Esophagus muscularis mucosa (tissue), 4 donors: ENCODE measurements around the gene PEX10. TPM values are rescaled to one million over a fixed set of nuclear protein-coding genes. Genes with fewer than 3 reads are reported as not detected.

Experiments
- DNase-seq: peaks from one replicate; pipeline ENCODE4 v3.0.0-alpha.2; 2017; ENCODE audit errors: extremely low spot score
- H3K27ac ChIP-seq, 4 donors: fragments of 200-600 bp; sonication (generic); replicated peaks in 1 of 4; 1 replicate in 3 of 4; 2 replicates in 1 of 4; pipeline ENCODE4 v1.5.1; 2016 to 2019; ENCODE audit warnings: mild to moderate bottlenecking in 1 of 4
- H3K27me3 ChIP-seq, 4 donors: fragments of 200-600 bp; sonication (generic); one replicate each; pipeline versions ENCODE4 v1.5.1 to v1.6.0; 2016 to 2019
- H3K36me3 ChIP-seq, 4 donors: fragments of 200-600 bp; sonication (generic); one replicate each; pipeline ENCODE4 v1.5.1; 2016 to 2019
- H3K4me1 ChIP-seq, 4 donors: fragments of 200-600 bp; sonication (generic); one replicate each; pipeline ENCODE4 v1.5.1; 2016 to 2019
- H3K4me3 ChIP-seq, 4 donors: fragments of 200-600 bp; sonication (generic); 1 replicate in 2 of 4; 2 replicates in 2 of 4; pipeline ENCODE4 v1.5.1; 2016 to 2019; ENCODE audit warnings: mild to moderate bottlenecking in 4 of 4, moderate library complexity in 1 of 4
- H3K9me3 ChIP-seq, 4 donors: fragments of 200-600 bp; sonication (generic); 1 replicate in 3 of 4; 2 replicates in 1 of 4; pipeline ENCODE4 v1.5.1; 2016 to 2019
- CTCF ChIP-seq, 3 experiments: fragments of 200-600 bp in 2 of 3; fragments of 450-650 bp in 1 of 3; sonication (generic) in 2 of 3; IDR thresholded peaks; one replicate each; pipeline ENCODE4 v1.5.1; 2017 to 2019; ENCODE audit warnings: antibody characterized with exemption in 3 of 3, mild to moderate bottlenecking in 2 of 3, moderate library complexity in 1 of 3
- EP300 ChIP-seq: sonication (generic); formaldehyde crosslinking; IDR thresholded peaks from one replicate; pipeline ENCODE4 v1.6.1; 2017; ENCODE audit warnings: antibody characterized with exemption
- POLR2A ChIP-seq: fragments of 450-650 bp; IDR thresholded peaks from one replicate; pipeline ENCODE4 v1.6.1; 2017; ENCODE audit warnings: antibody characterized with exemption, moderate library complexity, mild to moderate bottlenecking, low read depth
- POLR2AphosphoS5 ChIP-seq, 2 donors: sonication (generic); formaldehyde crosslinking; IDR thresholded peaks; one replicate each; pipeline ENCODE4 v1.6.1; 2017; ENCODE audit warnings: antibody characterized with exemption in 2 of 2
- WGBS: methylation state at CpG from one replicate; pipeline ENCODE4 v1.1.5; 2018; 5-methylcytosine and 5-hydroxymethylcytosine counted together
- intact Hi-C: fragments of 100-400 bp; cut with DNase I; formaldehyde crosslinking; loops from one replicate; pipeline ENCODE4 v1.15.1; 2023
- total RNA-seq, 4 donors: library from RNA; depleted of rRNA; stranded (reverse); fragments of >200 nt; gene quantifications; one replicate each; pipeline versions ENCODE4 v1.1.0 to v1.2.1, GENCODE V29; 2016

PEX10 gene
- total RNA-seq, 4 donors from 2014 or later: 14.2 to 27.1 (median 20.3) TPM

- peaks cover 9 to 20% (median 15%) of the 10 kb centered on the region in 4 donors for H3K4me1 ChIP-seq
- no peaks in the 10 kb centered on the region for H3K27me3 ChIP-seq
- TF ChIP-seq POLR2AphosphoS5 (IDR thresholded peaks at IDR 0.05): no peak
- no peak for TF ChIP-seq EP300
- no peak for TF ChIP-seq POLR2A
- TF ChIP-seq CTCF (IDR thresholded peaks at IDR 0.05): no peak
- no peak overlapping the region for H3K27ac ChIP-seq
- 89% methylated on average over 14 of the region's 14 CpGs for WGBS
- intact Hi-C loops: loop anchor here (5.0 kb wide), 1 partner anchor 66 kb away; no protein-coding TSS in a partner anchor
- no peaks in the 10 kb centered on the region for H3K9me3 ChIP-seq
- DNase-seq: no peak
- peaks cover 0 to 12% (median 4%) of the 10 kb centered on the region in 4 donors for H3K36me3 ChIP-seq
- no peak overlapping the region for H3K4me3 ChIP-seq
Measured at GRCh38 chr1:2383576-2383975, 28.8 kb downstream of the PEX10 start.

- no peak overlapping the region for H3K27ac ChIP-seq
- H3K36me3 ChIP-seq: peaks cover 0 to 12% (median 4%) of the 10 kb centered on the region in 4 donors
- intact Hi-C loops: loop anchor here (5.0 kb wide), 1 partner anchor 65 kb away; no protein-coding TSS in a partner anchor
- DNase-seq: no peak
- WGBS: 67% methylated on average over 6 of the region's 13 CpGs
- no peaks in the 10 kb centered on the region for H3K27me3 ChIP-seq
- no peak overlapping the region for H3K4me3 ChIP-seq
- TF ChIP-seq CTCF (IDR thresholded peaks at IDR 0.05) (peak in 2 of 3 experiments; percentile 25 to 46), EP300 (no peak)
- H3K4me1 ChIP-seq: peaks cover 9 to 20% (median 15%) of the 10 kb centered on the region in 4 donors
- no peaks in the 10 kb centered on the region for H3K9me3 ChIP-seq
Measured at GRCh38 chr1:2382621-2383361, 29.6 kb downstream of the PEX10 start.

GRCh38 chr1:2381741-2382620 lies 30.4 kb downstream of the PEX10 start:
- no peaks in the 10 kb centered on the region for H3K9me3 ChIP-seq
- peak overlapping the region in 2 of 4 donors; percentile 5 to 13 for H3K27ac ChIP-seq
- DNase-seq: no peak
- H3K4me1 ChIP-seq: peaks cover 9 to 20% (median 15%) of the 10 kb centered on the region in 4 donors
- H3K27me3 ChIP-seq: no peaks in the 10 kb centered on the region
- peaks cover 0 to 6% (median 2%) of the 10 kb centered on the region in 4 donors for H3K36me3 ChIP-seq
- intact Hi-C loops: loop anchor here (1.0 to 5.0 kb wide), 2 partner anchors 65 to 187 kb away; no protein-coding TSS in a partner anchor
- 45% methylated on average over 23 of the region's 28 CpGs for WGBS
- H3K4me3 ChIP-seq: no peak overlapping the region
- no peak for TF ChIP-seq POLR2A
- peak; percentile 95 to 99 (median 97) for TF ChIP-seq CTCF (IDR thresholded peaks at IDR 0.05)
- peak; percentile 57 to 72 for TF ChIP-seq POLR2AphosphoS5 (IDR thresholded peaks at IDR 0.05)
- TF ChIP-seq EP300: no peak

- Histone ChIP-seq H3K4me3 (no peak overlapping the region), H3K27me3 (no peaks in the 10 kb centered on the region), H3K36me3 (no peaks in the 10 kb centered on the region), H3K27ac (peak overlapping the region in 3 of 4 donors; percentile 5 to 22 (median 13)), H3K9me3 (no peaks in the 10 kb centered on the region), H3K4me1 (peaks cover 9 to 20% (median 15%) of the 10 kb centered on the region in 4 donors)
- intact Hi-C loops: loop anchor here (1.0 to 5.0 kb wide), 2 partner anchors 64 to 186 kb away; no protein-coding TSS in a partner anchor
- DNase-seq: no peak
- TF ChIP-seq EP300: no peak
- no peak for TF ChIP-seq CTCF (IDR thresholded peaks at IDR 0.05)
- TF ChIP-seq POLR2AphosphoS5 (IDR thresholded peaks at IDR 0.05): no peak
- no peak for TF ChIP-seq POLR2A
- 81% methylated on average over 22 of the region's 32 CpGs for WGBS
Measured at GRCh38 chr1:2380816-2381591, 31.4 kb downstream of the PEX10 start.
